Stomach (tissue), 9 donors: ENCODE data around the gene OVOL2. TPM values are rescaled to one million over a fixed set of nuclear protein-coding genes. Genes with fewer than 3 reads are reported as not detected.

Experiments
- DNase-seq, 2 donors: peaks; one replicate each; pipeline versions ENCODE4 v3.0.0 to v3.0.0-alpha.2; 2013 to 2019
- H3K27ac ChIP-seq, 5 donors: fragments of 200-600 bp in 4 of 5; sonication (generic) in 4 of 5; one replicate each; pipeline ENCODE4 v1.5.1; 2013 to 2019; ENCODE audit warnings: mild to moderate bottlenecking in 1 of 5, moderate library complexity in 1 of 5
- H3K27me3 ChIP-seq, 3 donors: fragments of 200-600 bp; sonication (generic); one replicate each; pipeline ENCODE4 v1.5.1; 2017 to 2019; ENCODE audit warnings: mixed run types in 1 of 3
- H3K36me3 ChIP-seq, 4 donors: fragments of 200-600 bp; sonication (generic); 1 replicate in 3 of 4; 2 replicates in 1 of 4; pipeline ENCODE4 v1.5.1; 2016 to 2019
- H3K4me1 ChIP-seq, 4 donors: fragments of 200-600 bp; sonication (generic); one replicate each; pipeline ENCODE4 v1.5.1; 2016 to 2019
- H3K4me3 ChIP-seq, 4 donors: fragments of 200-600 bp; sonication (generic) in 3 of 4; one replicate each; pipeline ENCODE4 v1.5.1; 2016 to 2019; ENCODE audit warnings: mild to moderate bottlenecking in 1 of 4
- H3K9me3 ChIP-seq, 4 donors: fragments of 200-600 bp; sonication (generic); one replicate each; pipeline ENCODE4 v1.5.1; 2016 to 2019
- EP300 ChIP-seq: sonication (generic); formaldehyde crosslinking; IDR thresholded peaks from one replicate; pipeline ENCODE4 v1.6.1; 2017; ENCODE audit warnings: antibody characterized with exemption
- POLR2A ChIP-seq, 4 donors: fragments of 450-650 bp; IDR thresholded peaks; one replicate each; pipeline ENCODE4 v1.6.1; 2016; ENCODE audit warnings: antibody characterized with exemption in 4 of 4, control low read depth in 2 of 4, mild to moderate bottlenecking in 1 of 4, moderate library complexity in 1 of 4
- POLR2AphosphoS5 ChIP-seq, 3 donors: sonication (generic); formaldehyde crosslinking; IDR thresholded peaks; one replicate each; pipeline ENCODE4 v1.6.1; 2016; ENCODE audit warnings: antibody characterized with exemption in 3 of 3
- WGBS, 5 donors: extraction: QIAGEN DNeasy Blood & Tissue Kit in 3 of 5; methylation state at CpG; one replicate each; pipeline versions ENCODE4 v1.1.5 to v1.1.7; 2013 to 2018; 5-methylcytosine and 5-hydroxymethylcytosine counted together
- intact Hi-C: fragments of 100-400 bp; cut with DNase I; formaldehyde crosslinking; loops from one replicate; pipeline ENCODE4 v1.15.1; 2023; ENCODE audit warnings: low total_unique reads
- polyA plus RNA-seq, 3 donors: library from polyadenylated mRNA; stranded (reverse); fragments of 200-250 nt; gene quantifications; one replicate each; pipeline ENCODE4 v1.2.3, GENCODE V29; 2013
- total RNA-seq, 5 donors: library from RNA; depleted of rRNA; stranded (reverse); fragments of >200 nt; gene quantifications; one replicate each; pipeline versions ENCODE4 v1.1.0 to v1.2.3, GENCODE V29; 2014 to 2016
- TF ChIP-seq, protein P1 (sequence below), 7 experiments: fragments of 450-650 bp in 4 of 7; fragments of 200-600 bp in 3 of 7; sonication (generic) in 3 of 7; IDR thresholded peaks; one replicate each; pipeline ENCODE4 v1.5.1; 2016 to 2019; ENCODE audit warnings: antibody characterized with exemption in 7 of 7, control low read depth in 2 of 7, mild to moderate bottlenecking in 1 of 7
- donor health status: healthy with polysubstance abuse.
- donor health status: Bipolar disorder and iron deficiency.
- donor health status: healthy.

The OVOL2 gene
- total and polyA plus RNA-seq, 8 donors = 5.0 to 58.3 (median 13.9) TPM

DNA sequence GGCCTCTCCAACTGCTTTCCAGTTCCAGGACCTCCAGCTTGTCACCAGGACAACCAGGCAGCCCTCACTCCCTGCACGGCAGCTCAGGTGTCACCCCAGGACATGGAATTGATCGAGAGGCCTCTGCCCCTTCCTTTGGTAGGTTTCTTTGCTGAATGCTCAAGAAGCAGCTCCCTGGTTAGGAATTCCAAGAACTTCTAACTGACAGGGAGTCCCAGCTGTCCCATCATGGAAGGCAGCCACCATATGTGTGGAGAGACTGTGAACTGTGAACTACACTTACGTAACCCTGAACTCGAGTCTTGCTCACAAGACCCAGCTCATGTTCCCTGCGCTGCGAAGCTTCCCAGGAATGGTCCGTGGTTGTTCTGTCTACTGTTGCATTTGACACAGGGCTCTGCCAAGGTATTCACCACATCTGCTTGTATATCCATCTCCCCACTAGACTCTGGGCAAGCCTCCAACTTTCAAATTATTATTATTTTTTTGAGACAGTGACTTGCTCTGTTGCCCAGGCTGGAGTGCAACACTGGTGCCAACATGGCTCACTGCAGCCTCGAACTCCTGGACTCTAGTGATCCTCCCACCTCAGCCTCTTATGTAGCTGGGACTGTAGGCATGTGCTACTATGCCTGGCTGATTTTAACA is 53.2 kb downstream of the OVOL2 start:
- H3K36me3 ChIP-seq = no peaks in the 10 kb centered on the region
- H3K4me1 ChIP-seq = peaks cover 15 to 48% (median 40%) of the 10 kb centered on the region in 4 donors
- H3K4me3 ChIP-seq = no peak overlapping the region
- no peaks in the 10 kb centered on the region for H3K9me3 ChIP-seq
- no peaks in the 10 kb centered on the region for H3K27me3 ChIP-seq
- DNase-seq = peak in 1 of 2 donors; percentile 23
- no peak for TF ChIP-seq POLR2AphosphoS5 (IDR thresholded peaks at IDR 0.05)
- no peak for TF ChIP-seq POLR2A (IDR thresholded peaks at IDR 0.05)
- TF ChIP-seq, protein P1, sequence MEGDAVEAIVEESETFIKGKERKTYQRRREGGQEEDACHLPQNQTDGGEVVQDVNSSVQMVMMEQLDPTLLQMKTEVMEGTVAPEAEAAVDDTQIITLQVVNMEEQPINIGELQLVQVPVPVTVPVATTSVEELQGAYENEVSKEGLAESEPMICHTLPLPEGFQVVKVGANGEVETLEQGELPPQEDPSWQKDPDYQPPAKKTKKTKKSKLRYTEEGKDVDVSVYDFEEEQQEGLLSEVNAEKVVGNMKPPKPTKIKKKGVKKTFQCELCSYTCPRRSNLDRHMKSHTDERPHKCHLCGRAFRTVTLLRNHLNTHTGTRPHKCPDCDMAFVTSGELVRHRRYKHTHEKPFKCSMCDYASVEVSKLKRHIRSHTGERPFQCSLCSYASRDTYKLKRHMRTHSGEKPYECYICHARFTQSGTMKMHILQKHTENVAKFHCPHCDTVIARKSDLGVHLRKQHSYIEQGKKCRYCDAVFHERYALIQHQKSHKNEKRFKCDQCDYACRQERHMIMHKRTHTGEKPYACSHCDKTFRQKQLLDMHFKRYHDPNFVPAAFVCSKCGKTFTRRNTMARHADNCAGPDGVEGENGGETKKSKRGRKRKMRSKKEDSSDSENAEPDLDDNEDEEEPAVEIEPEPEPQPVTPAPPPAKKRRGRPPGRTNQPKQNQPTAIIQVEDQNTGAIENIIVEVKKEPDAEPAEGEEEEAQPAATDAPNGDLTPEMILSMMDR (IDR thresholded peaks at IDR 0.05) = no peak
- TF ChIP-seq EP300 = no peak
- 68 to 82% (median 71%) methylated on average over 8 of the region's 8 CpGs for WGBS, 5 donors
- intact Hi-C loops = loop anchor here (10.0 kb wide), 1 partner anchor 500 kb away; no protein-coding TSS in a partner anchor
- peak overlapping the region in 1 of 5 donors; percentile 38 for H3K27ac ChIP-seq

DNA sequence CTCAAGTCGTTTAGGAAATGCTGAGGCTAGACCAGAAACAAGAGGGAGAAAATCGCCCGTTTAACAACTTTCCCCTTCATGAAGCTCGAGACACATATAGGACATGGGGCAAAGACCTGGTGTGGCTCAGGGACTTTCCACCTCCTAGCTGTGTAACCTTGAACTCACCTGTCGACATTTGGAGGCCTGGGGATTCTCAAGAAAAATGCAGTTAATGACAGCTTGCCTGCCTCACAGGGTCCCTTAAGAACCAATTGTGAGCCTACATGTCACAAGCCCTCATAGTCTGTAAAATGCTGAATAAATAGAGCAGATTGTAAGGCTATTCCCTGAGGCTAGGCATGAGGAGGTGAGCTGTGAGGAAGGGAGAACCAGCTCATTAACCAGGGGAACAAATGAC is 53.8 kb downstream of the OVOL2 start:
- Histone ChIP-seq H3K4me3 (no peak overlapping the region), H3K4me1 (peaks cover 15 to 48% (median 40%) of the 10 kb centered on the region in 4 donors), H3K9me3 (no peaks in the 10 kb centered on the region), H3K27ac (no peak overlapping the region), H3K27me3 (no peaks in the 10 kb centered on the region), H3K36me3 (no peaks in the 10 kb centered on the region)
- 56 to 74% (median 61%) methylated on average over 5 of the region's 5 CpGs for WGBS, 5 donors
- TF ChIP-seq EP300 (no peak), POLR2AphosphoS5 (IDR thresholded peaks at IDR 0.05) (no peak), POLR2A (IDR thresholded peaks at IDR 0.05) (no peak)
- TF ChIP-seq, protein P1 (IDR thresholded peaks at IDR 0.05) = no peak
- no peak for DNase-seq
- intact Hi-C loops = loop anchor here (10.0 kb wide), 1 partner anchor 499 kb away; no protein-coding TSS in a partner anchor

DNA sequence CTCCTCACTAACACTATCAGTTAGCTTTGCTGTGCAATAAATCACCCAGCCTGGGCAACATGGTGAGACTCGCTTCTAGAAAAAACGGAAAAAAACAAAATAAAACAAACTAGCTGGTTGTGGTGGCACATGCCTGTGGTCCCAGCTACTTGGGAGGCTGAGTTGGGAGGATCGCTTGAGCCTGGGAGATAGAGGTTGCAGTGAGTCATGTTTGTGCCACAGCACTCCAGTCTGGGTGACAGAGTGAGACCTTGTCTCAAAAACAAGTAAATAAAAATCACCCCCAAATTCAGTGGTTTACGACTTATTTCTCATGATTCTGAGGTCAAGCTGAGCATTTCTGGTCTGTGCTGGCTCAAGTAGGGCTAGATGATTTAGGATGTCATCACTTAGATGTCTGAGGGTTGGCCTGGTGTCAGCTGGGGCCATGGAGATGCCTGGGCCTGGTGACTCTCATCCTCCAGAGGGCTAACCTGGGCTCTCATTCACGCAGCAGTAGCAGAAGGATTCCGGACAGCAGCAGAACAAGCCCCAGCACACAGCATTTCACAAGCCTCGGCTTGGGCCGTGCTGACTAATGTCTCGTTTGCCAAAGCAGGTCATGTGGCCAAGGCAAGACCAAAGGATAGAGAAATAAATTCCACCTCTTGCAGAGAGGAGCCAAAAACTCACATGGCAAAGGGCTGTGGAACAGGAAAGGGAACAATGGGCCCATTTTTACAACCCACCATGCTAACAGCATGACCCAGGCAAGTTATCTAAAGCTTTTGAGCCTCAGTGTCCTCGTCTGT is 56.4 kb downstream of the OVOL2 start:
- Histone ChIP-seq H3K27me3 (no peaks in the 10 kb centered on the region), H3K4me3 (no peak overlapping the region), H3K36me3 (no peaks in the 10 kb centered on the region), H3K9me3 (no peaks in the 10 kb centered on the region), H3K27ac (peak overlapping the region in 3 of 5 donors; percentile 25 to 64 (median 31)), H3K4me1 (peaks cover 0 to 32% (median 22%) of the 10 kb centered on the region in 4 donors)
- intact Hi-C loops = loop anchor here (10.0 kb wide), 1 partner anchor 497 kb away; no protein-coding TSS in a partner anchor
- 49 to 70% (median 59%) methylated on average over 9 to 10 of the region's 10 CpGs for WGBS, 5 donors
- peak; percentile 16 to 75 for DNase-seq
- TF ChIP-seq POLR2A (IDR thresholded peaks at IDR 0.05) (no peak), EP300 (no peak), POLR2AphosphoS5 (IDR thresholded peaks at IDR 0.05) (peak in 2 of 3 donors; percentile 25 to 73)
- TF ChIP-seq, protein P1 (IDR thresholded peaks at IDR 0.05) = no peak

DNA sequence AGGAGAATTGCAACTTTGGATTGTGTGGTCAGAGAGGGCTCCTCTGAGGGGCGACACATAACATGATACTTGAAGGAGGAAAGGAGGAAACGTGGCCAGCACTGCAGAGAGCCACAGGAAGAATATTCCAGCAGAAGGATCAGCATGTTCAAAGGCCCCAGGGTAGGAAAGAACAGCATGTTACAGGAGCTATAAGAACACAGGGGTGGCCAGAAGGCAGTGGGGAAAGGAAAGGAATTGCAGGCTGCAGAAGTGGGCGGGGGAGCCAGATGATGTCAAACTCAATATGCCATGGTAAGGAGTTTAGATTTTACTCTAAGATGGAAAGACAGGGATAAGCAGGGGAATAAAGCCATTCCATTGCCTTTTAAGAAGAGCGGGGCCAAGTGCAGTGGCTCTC is 58.1 kb downstream of the OVOL2 start:
- Histone ChIP-seq H3K36me3 (no peaks in the 10 kb centered on the region), H3K27ac (no peak overlapping the region), H3K27me3 (no peaks in the 10 kb centered on the region), H3K9me3 (no peaks in the 10 kb centered on the region), H3K4me1 (peaks cover 0 to 26% (median 10%) of the 10 kb centered on the region in 4 donors), H3K4me3 (no peak overlapping the region)
- 80 to 90% (median 85%) methylated on average over 4 of the region's 4 CpGs for WGBS, 5 donors
- intact Hi-C loops = no loop called here
- no peak for DNase-seq
- TF ChIP-seq EP300 (no peak), POLR2A (IDR thresholded peaks at IDR 0.05) (no peak), POLR2AphosphoS5 (IDR thresholded peaks at IDR 0.05) (no peak)
- TF ChIP-seq, protein P1 (IDR thresholded peaks at IDR 0.05) = no peak
